HEK293 (cell line): ENCODE results near the gene KDM3B.

Experiments used
- GLI4 ChIP-seq: fragments of 450-650 bp; formaldehyde crosslinking; IDR thresholded peaks from 2 replicates; pipeline ENCODE4 v1.5.1; 2016; ENCODE audit warnings: missing biosample characterization, missing genetic modification characterization
- KLF1 ChIP-seq: fragments of 450-650 bp; formaldehyde crosslinking; IDR thresholded peaks from 2 replicates; pipeline ENCODE4 v1.5.1; 2016; ENCODE audit warnings: missing biosample characterization, missing genetic modification characterization
- KLF10 ChIP-seq: fragments of 450-650 bp; IDR thresholded peaks from 2 replicates; pipeline ENCODE4 v1.5.1; 2018; ENCODE audit warnings: missing biosample characterization, mild to moderate bottlenecking, missing genetic modification characterization
- KLF17 ChIP-seq: fragments of 450-650 bp; formaldehyde crosslinking; IDR thresholded peaks from 2 replicates; pipeline ENCODE4 v1.5.1; 2016; ENCODE audit warnings: missing biosample characterization, missing genetic modification characterization
- SP2 ChIP-seq: fragments of 450-650 bp; formaldehyde crosslinking; IDR thresholded peaks from 2 replicates; pipeline ENCODE4 v1.5.1; 2016; ENCODE audit warnings: missing biosample characterization, missing genetic modification characterization
- ZBTB1 ChIP-seq: fragments of 450-650 bp; formaldehyde crosslinking; IDR thresholded peaks from 2 replicates; pipeline ENCODE4 v1.5.1; 2016; ENCODE audit warnings: missing biosample characterization, missing genetic modification characterization
- ZBTB11 ChIP-seq: fragments of 450-650 bp; formaldehyde crosslinking; conservative IDR thresholded peaks from 2 replicates; pipeline ENCODE4 v1.5.1; 2016; ENCODE audit warnings: low read depth, missing biosample characterization, missing genetic modification characterization
- ZBTB17 ChIP-seq: fragments of 450-650 bp; formaldehyde crosslinking; IDR thresholded peaks from 2 replicates; pipeline ENCODE4 v1.5.1; 2016; ENCODE audit warnings: missing biosample characterization, missing genetic modification characterization
- ZBTB26 ChIP-seq: fragments of 450-650 bp; formaldehyde crosslinking; optimal IDR thresholded peaks from 2 replicates; pipeline ENCODE3; 2016; ENCODE audit warnings: missing biosample characterization, mild to moderate bottlenecking, missing genetic modification characterization
- ZBTB44 ChIP-seq: fragments of 450-650 bp; IDR thresholded peaks from 2 replicates; pipeline ENCODE4 v1.5.1; 2018; ENCODE audit warnings: missing biosample characterization, mild to moderate bottlenecking, missing genetic modification characterization
- ZNF10 ChIP-seq: fragments of 450-650 bp; formaldehyde crosslinking; IDR thresholded peaks from 2 replicates; pipeline ENCODE4 v1.5.1; 2017; ENCODE audit warnings: missing biosample characterization, missing genetic modification characterization
- ZNF140 ChIP-seq: fragments of 450-650 bp; formaldehyde crosslinking; IDR thresholded peaks from 2 replicates; pipeline ENCODE4 v1.5.1; 2016; ENCODE audit warnings: missing biosample characterization, missing genetic modification characterization
- ZNF16 ChIP-seq: fragments of 450-650 bp; formaldehyde crosslinking; IDR thresholded peaks from 2 replicates; pipeline ENCODE4 v1.5.1; 2016; ENCODE audit warnings: low read depth, missing biosample characterization, missing genetic modification characterization
- ZNF174 ChIP-seq: fragments of 450-650 bp; formaldehyde crosslinking; IDR thresholded peaks from 2 replicates; pipeline ENCODE4 v1.5.0; 2017; ENCODE audit warnings: missing biosample characterization, mild to moderate bottlenecking, missing genetic modification characterization
- ZNF350 ChIP-seq: fragments of 450-650 bp; formaldehyde crosslinking; IDR thresholded peaks from 2 replicates; pipeline ENCODE4 v1.5.0; 2017; ENCODE audit warnings: missing biosample characterization, mild to moderate bottlenecking, missing genetic modification characterization
- ZNF423 ChIP-seq: fragments of 450-650 bp; formaldehyde crosslinking; IDR thresholded peaks from 2 replicates; pipeline ENCODE4 v1.5.1; 2016; ENCODE audit warnings: missing biosample characterization, missing genetic modification characterization
- ZNF513 ChIP-seq: fragments of 450-650 bp; IDR thresholded peaks from 2 replicates; pipeline ENCODE4 v1.5.1; 2018; ENCODE audit warnings: missing biosample characterization, missing genetic modification characterization
- ZNF558 ChIP-seq: fragments of 450-650 bp; formaldehyde crosslinking; IDR thresholded peaks from 2 replicates; pipeline ENCODE4 v1.5.1; 2016; ENCODE audit warnings: missing biosample characterization, missing genetic modification characterization
- ZNF560 ChIP-seq: fragments of 450-650 bp; formaldehyde crosslinking; IDR thresholded peaks from 2 replicates; pipeline ENCODE4 v1.5.1; 2017; ENCODE audit warnings: missing biosample characterization, missing genetic modification characterization, borderline replicate concordance
- ZNF600 ChIP-seq: fragments of 450-650 bp; formaldehyde crosslinking; IDR thresholded peaks from 2 replicates; pipeline ENCODE4 v1.5.1; 2016; ENCODE audit warnings: missing biosample characterization, missing genetic modification characterization
- ZNF610 ChIP-seq: fragments of 450-650 bp; formaldehyde crosslinking; IDR thresholded peaks from 2 replicates; pipeline ENCODE4 v1.5.1; 2016; ENCODE audit warnings: missing biosample characterization, missing genetic modification characterization, borderline replicate concordance
- ZNF624 ChIP-seq: fragments of 450-650 bp; formaldehyde crosslinking; IDR thresholded peaks from 2 replicates; pipeline ENCODE4 v1.5.1; 2017; ENCODE audit warnings: missing biosample characterization, missing genetic modification characterization
- ZNF629 ChIP-seq: fragments of 450-650 bp; formaldehyde crosslinking; IDR thresholded peaks from 2 replicates; pipeline ENCODE4 v1.5.1; 2017; ENCODE audit warnings: missing biosample characterization, missing genetic modification characterization
- ZNF658 ChIP-seq: fragments of 450-650 bp; formaldehyde crosslinking; IDR thresholded peaks from 2 replicates; pipeline ENCODE4; 2016; ENCODE audit warnings: missing biosample characterization, missing genetic modification characterization
- ZNF777 ChIP-seq: fragments of 450-650 bp; formaldehyde crosslinking; IDR thresholded peaks from 2 replicates; pipeline ENCODE4 v1.5.1; 2017; ENCODE audit warnings: missing biosample characterization, missing genetic modification characterization, borderline replicate concordance
- ZNF785 ChIP-seq: fragments of 450-650 bp; formaldehyde crosslinking; IDR thresholded peaks from 2 replicates; pipeline ENCODE4 v1.5.1; 2016; ENCODE audit warnings: missing biosample characterization, missing genetic modification characterization
- ZNF843 ChIP-seq: fragments of 450-650 bp; formaldehyde crosslinking; IDR thresholded peaks from 2 replicates; pipeline ENCODE4 v1.5.1; 2016; ENCODE audit warnings: missing biosample characterization, missing genetic modification characterization
- TF ChIP-seq, protein P1 (sequence below): fragments of 450-650 bp; formaldehyde crosslinking; IDR thresholded peaks from 2 replicates; pipeline ENCODE4 v1.5.1; 2016; ENCODE audit warnings: missing biosample characterization, missing genetic modification characterization
- TF ChIP-seq, protein P2 (sequence below): sonication (generic); formaldehyde crosslinking; IDR thresholded peaks from 2 replicates; pipeline ENCODE4 v1.8.1; 2022; ENCODE audit warnings: mild to moderate bottlenecking, moderate library complexity, missing genetic modification reagents

Gene KDM3B

DNA sequence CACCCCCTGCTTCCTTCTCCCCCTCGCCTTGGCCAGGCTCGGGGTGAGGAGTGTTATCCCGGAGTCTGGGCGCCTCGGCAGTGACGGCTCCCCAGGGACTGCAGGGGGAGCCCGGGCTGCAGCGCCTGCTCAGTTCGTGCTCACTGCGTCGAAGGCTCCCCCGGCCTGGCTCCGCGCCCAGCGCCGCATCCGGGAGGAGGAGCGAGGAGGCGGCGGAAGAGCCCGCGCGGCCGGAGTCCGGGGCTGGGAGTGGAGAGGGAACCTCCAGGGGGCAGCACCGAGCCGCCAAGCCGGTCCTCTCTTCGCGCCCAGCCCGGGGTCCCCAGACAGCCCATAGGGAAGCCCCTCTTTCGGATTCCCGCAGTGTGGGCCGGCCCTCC lies 111.5 kb downstream of the KDM3B start (continued):
- no peak for TF ChIP-seq ZNF560 (tag by site-specific recombination)
- no peak for TF ChIP-seq ZNF16 (tag by site-specific recombination)
- TF ChIP-seq, protein P1, sequence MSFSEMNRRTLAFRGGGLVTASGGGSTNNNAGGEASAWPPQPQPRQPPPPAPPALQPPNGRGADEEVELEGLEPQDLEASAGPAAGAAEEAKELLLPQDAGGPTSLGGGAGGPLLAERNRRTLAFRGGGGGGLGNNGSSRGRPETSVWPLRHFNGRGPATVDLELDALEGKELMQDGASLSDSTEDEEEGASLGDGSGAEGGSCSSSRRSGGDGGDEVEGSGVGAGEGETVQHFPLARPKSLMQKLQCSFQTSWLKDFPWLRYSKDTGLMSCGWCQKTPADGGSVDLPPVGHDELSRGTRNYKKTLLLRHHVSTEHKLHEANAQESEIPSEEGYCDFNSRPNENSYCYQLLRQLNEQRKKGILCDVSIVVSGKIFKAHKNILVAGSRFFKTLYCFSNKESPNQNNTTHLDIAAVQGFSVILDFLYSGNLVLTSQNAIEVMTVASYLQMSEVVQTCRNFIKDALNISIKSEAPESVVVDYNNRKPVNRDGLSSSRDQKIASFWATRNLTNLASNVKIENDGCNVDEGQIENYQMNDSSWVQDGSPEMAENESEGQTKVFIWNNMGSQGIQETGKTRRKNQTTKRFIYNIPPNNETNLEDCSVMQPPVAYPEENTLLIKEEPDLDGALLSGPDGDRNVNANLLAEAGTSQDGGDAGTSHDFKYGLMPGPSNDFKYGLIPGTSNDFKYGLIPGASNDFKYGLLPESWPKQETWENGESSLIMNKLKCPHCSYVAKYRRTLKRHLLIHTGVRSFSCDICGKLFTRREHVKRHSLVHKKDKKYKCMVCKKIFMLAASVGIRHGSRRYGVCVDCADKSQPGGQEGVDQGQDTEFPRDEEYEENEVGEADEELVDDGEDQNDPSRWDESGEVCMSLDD = no peak; the same call in 1 of the 2 replicates
- peak; percentile 24 for TF ChIP-seq SP2 (tag by site-specific recombination)
- TF ChIP-seq KLF1 = 0 out of 2 replicates have a peak, but pooled peaks have one; percentile 28
- peak; percentile 58 for TF ChIP-seq ZNF629 (tag by site-specific recombination)
- TF ChIP-seq ZNF558 = no peak
- TF ChIP-seq GLI4 (tag by site-specific recombination) = no peak
- TF ChIP-seq ZNF350 (tag by site-specific recombination) = no peak
- TF ChIP-seq KLF10 (tag by site-specific recombination) = peak; percentile 14; the same call in 1 of the 2 replicates
- TF ChIP-seq ZNF624 = no peak
- TF ChIP-seq ZNF610 (tag by site-specific recombination) = peak; percentile 54
- no peak for TF ChIP-seq ZNF658 (tag by site-specific recombination)
- peak; percentile 91 for TF ChIP-seq ZNF10
- no peak for TF ChIP-seq ZNF140 (tag by site-specific recombination)
- TF ChIP-seq ZNF513 (tag by site-specific recombination) = 0 out of 2 replicates have a peak, but pooled peaks have one; percentile 17
- TF ChIP-seq KLF17 (tag by site-specific recombination) = peak; percentile 74
- TF ChIP-seq ZBTB11 (tag by site-specific recombination) = peak; percentile 84
- peak; percentile 87 for TF ChIP-seq ZBTB17 (tag by site-specific recombination)
- TF ChIP-seq ZNF785 (tag by site-specific recombination) = no peak
- TF ChIP-seq, protein P2, sequence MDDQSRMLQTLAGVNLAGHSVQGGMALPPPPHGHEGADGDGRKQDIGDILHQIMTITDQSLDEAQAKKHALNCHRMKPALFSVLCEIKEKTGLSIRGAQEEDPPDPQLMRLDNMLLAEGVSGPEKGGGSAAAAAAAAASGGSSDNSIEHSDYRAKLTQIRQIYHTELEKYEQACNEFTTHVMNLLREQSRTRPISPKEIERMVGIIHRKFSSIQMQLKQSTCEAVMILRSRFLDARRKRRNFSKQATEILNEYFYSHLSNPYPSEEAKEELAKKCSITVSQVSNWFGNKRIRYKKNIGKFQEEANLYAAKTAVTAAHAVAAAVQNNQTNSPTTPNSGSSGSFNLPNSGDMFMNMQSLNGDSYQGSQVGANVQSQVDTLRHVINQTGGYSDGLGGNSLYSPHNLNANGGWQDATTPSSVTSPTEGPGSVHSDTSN (CRISPR knock-in tag) = no peak
- TF ChIP-seq ZNF600 = no peak
- TF ChIP-seq ZBTB1 (tag by site-specific recombination) = peak; percentile 80; the same call in 1 of the 2 replicates
- TF ChIP-seq ZBTB44 = peak; percentile 83
- no peak for TF ChIP-seq ZNF777 (tag by site-specific recombination)
- TF ChIP-seq ZNF423 = peak; percentile 100
- no peak for TF ChIP-seq ZNF174 (tag by site-specific recombination)
- TF ChIP-seq ZBTB26 (tag by site-specific recombination) = no peak
- 0 out of 2 replicates have a peak, but pooled peaks have one; percentile 4 for TF ChIP-seq ZNF843 (tag by site-specific recombination)
